Heart left ventricle (tissue), 13 donors: ENCODE measurements around the gene ENAM.

Source experiments
- CTCF ChIP-seq, 12 donors: fragments of 200-600 bp; sonication (generic) in 4 of 12; IDR thresholded peaks; one replicate each; pipeline versions ENCODE4 v1.5.0 to v1.8.0; 2018 to 2022; ENCODE audit warnings: antibody characterized with exemption in 12 of 12, mild to moderate bottlenecking in 5 of 12
- POLR2A ChIP-seq, 2 donors: fragments of 450-650 bp; IDR thresholded peaks; one replicate each; pipeline ENCODE4 v1.6.1; 2017; ENCODE audit warnings: antibody characterized with exemption in 2 of 2, mild to moderate bottlenecking in 2 of 2, moderate library complexity in 2 of 2
- donor health status: ischemic (EF 13 %, LVEDD 7.1; RV severe dilation, severe dysfunction).
- donor health status: DM: no; HTN: yes; CAD: no.
- donor health status: DM: no; HTN: no; CAD: no.
- donor health status: ischemic (EF 25% LVEDD 6.9; RV normal size, moderate dysfunction).
- donor health status: ischemic (EF 25% LVEDD 5.7; RV mildly dilated, moderate dysfunction).
- donor health status: ischemic (EF 35%, LVEDD 5.7; RV mildly dilated, moderate dysfunction).
- donor health status: nonischemic (EF 11% LVEDD 7.7; RV severe dilation, severe dysfunction).
- donor health status: DM: yes; HTN: yes; CAD: no.
- donor health status: PGD.
- donor health status: ischemic (EF 29% LVEDD 5.4; RV normal size, mild dysfunction).
- donor health status: nonischemic (EF 23%, LVEDD 6.1; RV moderate dilation, normal function).

- no peak for TF ChIP-seq CTCF (IDR thresholded peaks at IDR 0.05)
- TF ChIP-seq POLR2A (IDR thresholded peaks at IDR 0.05) = no peak
Observed at GRCh38 chr4:70640192-70640591, 11.6 kb downstream of the ENAM start.
